OCI-LY7 (cell line): ENCODE measurements around the gene ATP8B4. TPM values are rescaled to one million over a fixed set of nuclear protein-coding genes. Genes with fewer than 3 reads are reported as not detected.

Experiments used
- BruUV-seq: library from RNA; stranded (reverse); fragments of 400-500 nt; replicated peaks from 2 replicates; lab custom pipeline; 2021; lab: Mats Ljungman, UMichigan
- CTCF ChIA-PET: fragments of 300-600 bp; sonication (Branson Sonifier 250); formaldehyde crosslinking; loops from one replicate; lab custom pipeline; 2022; ENCODE audit warnings: antibody characterized with exemption; ENCODE audit not compliant: unreplicated experiment; lab: Charles Lee
- POLR2A ChIA-PET: fragments of 300-600 bp; sonication (Branson Sonifier 250); formaldehyde crosslinking; loops from one replicate; lab custom pipeline; 2022; ENCODE audit warnings: antibody characterized with exemption; lab: Charles Lee
- DNase-seq: peaks from one replicate; pipeline ENCODE4 v3.0.0-alpha.2; 2015; ENCODE audit warnings: low spot score
- H2AFZ ChIP-seq: fragments of 200-600 bp; sonication (generic), shearing (Covaris generic); 2 replicates; pipeline ENCODE4 v1.6.1; 2014; ENCODE audit warnings: mild to moderate bottlenecking, antibody characterized with exemption, low read length, moderate library complexity
- H3K27ac ChIP-seq: fragments of 200-600 bp; sonication (generic); 2 replicates; pipeline ENCODE4 v1.5.1; 2014; ENCODE audit warnings: mixed run types, low read depth, mild to moderate bottlenecking, moderate library complexity, low read length, inconsistent platforms; ENCODE audit not compliant: poor library complexity, severe bottlenecking
- H3K36me3 ChIP-seq: fragments of 200-600 bp; sonication (generic); 2 replicates; pipeline ENCODE4 v1.6.1; 2014; ENCODE audit warnings: mild to moderate bottlenecking, antibody characterized with exemption, low read length, moderate library complexity, mixed read lengths; ENCODE audit not compliant: insufficient read depth
- H3K4me1 ChIP-seq: fragments of 200-600 bp; sonication (generic); 2 replicates; pipeline ENCODE4 v1.5.1; 2014; ENCODE audit warnings: mild to moderate bottlenecking, low read length; ENCODE audit not compliant: insufficient read depth, poor library complexity, severe bottlenecking
- H3K4me2 ChIP-seq: fragments of 200-600 bp; sonication (generic); 2 replicates; pipeline ENCODE4 v1.6.1; 2014; ENCODE audit warnings: mild to moderate bottlenecking, low read length
- H3K4me3 ChIP-seq: fragments of 200-600 bp; sonication (generic); 2 replicates; pipeline ENCODE4 v1.5.1; 2014; ENCODE audit warnings: mild to moderate bottlenecking, low read depth, low read length; ENCODE audit not compliant: poor library complexity, severe bottlenecking
- H3K79me2 ChIP-seq: fragments of 200-600 bp; sonication (generic); 2 replicates; pipeline ENCODE4 v1.6.1; 2016; ENCODE audit warnings: low read depth, mild to moderate bottlenecking, low read length, moderate library complexity, mixed read lengths; ENCODE audit not compliant: insufficient read depth
- H3K9me2 ChIP-seq: fragments of 200-600 bp; sonication (generic); 2 replicates; pipeline ENCODE4 v1.6.1; 2016; ENCODE audit warnings: mild to moderate bottlenecking, low read length, mixed read lengths; ENCODE audit not compliant: insufficient read depth
- H3K9me3 ChIP-seq: fragments of 200-600 bp; sonication (generic); 2 replicates; pipeline ENCODE4 v1.6.1; 2014; ENCODE audit warnings: mild to moderate bottlenecking, mixed run types, low read length, mixed read lengths
- H4K20me1 ChIP-seq: fragments of 200-600 bp; sonication (generic); 2 replicates; pipeline ENCODE4 v1.6.1; 2014; ENCODE audit warnings: mild to moderate bottlenecking, antibody characterized with exemption, low read length, moderate library complexity, mixed read lengths; ENCODE audit not compliant: insufficient read depth
- EZH2phosphoT487 ChIP-seq: fragments of 200-600 bp; sonication (generic); IDR thresholded peaks from 2 replicates; pipeline ENCODE4 v1.6.1; 2018; ENCODE audit warnings: low read depth, borderline replicate concordance, mild to moderate bottlenecking, mixed run types, antibody characterized with exemption, low read length, moderate library complexity, mixed read lengths
- intact Hi-C: fragments of 100-400 bp; cut with micrococcal nuclease; formaldehyde crosslinking; loops from one replicate; pipeline ENCODE4 v1.10.0; 2022; ENCODE audit not compliant: unreplicated experiment
- total RNA-seq, 2 experiments: library from RNA; depleted of rRNA in 1 of 2; stranded (reverse); fragments of >200 nt in 1 of 2; shearing (Covaris generic) in 1 of 2; gene quantifications; 2 replicates each; pipeline ENCODE4 v1.2.3, GENCODE V29; 2014 to 2022
- TF ChIP-seq, protein P1 (sequence below): fragments of 200-600 bp; sonication (generic); conservative IDR thresholded peaks from 2 replicates; pipeline ENCODE4 v1.5.1; 2014; ENCODE audit warnings: mild to moderate bottlenecking, antibody characterized with exemption, low read length, moderate library complexity, mixed read lengths

The ATP8B4 gene
- total RNA-seq, 2 experiments from 2014 or later = not detected

DNA sequence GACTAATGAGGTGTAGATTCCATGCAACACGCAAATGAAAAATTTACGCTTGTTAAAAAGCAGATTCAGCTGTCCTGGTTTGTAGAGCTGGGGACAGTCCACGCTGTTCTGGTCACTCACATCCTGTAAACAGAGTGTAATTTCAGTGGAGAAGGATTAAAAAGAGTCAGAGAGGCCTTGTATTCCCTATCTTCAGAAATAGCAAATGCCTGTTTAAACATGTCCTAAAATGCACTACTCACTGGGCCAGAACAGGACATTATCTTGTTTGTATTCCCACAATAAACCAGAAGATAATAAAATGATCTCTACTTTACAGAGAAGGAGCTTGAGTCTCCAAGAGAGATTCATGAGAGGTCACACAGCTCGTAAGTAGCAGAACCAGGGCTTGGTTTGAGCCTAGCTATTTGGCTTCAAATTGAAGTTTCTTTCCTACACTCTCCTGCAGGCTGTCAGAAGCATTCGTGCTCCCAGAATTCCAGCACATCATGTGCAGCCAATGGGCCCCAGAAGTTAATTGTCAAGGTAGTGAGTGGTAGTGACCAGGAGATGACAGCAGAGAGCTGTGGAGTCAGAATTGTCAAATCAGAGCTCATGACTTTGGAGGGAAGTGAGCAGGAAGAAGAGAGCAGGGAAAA lies 242.5 kb downstream of the ATP8B4 start:
- no peak overlapping the region for H3K27ac ChIP-seq
- intact Hi-C loops = no loop called here

DNA sequence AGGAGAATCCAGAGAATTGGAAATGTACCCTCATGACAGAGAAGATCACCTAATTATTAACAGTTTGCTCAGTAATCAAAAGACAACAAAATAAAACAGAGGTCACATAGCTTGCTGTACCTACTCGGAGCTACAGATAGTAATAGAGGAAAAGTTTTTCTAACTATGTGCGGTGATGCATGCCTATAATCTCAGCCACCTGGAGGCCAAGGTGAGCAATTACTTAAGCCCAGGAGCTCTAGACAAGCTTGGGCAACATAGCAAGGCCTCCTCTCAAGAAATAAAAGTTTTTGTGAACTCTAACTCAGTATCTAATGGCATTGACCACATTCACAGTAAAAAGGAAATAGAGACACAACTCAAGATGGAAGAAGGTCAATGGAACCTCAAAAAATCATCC lies 243.6 kb downstream of the ATP8B4 start:
- no peaks in the 10 kb centered on the region for H3K79me2 ChIP-seq
- CTCF ChIA-PET = no interaction called here
- no peaks in the 10 kb centered on the region for H3K9me2 ChIP-seq
- H4K20me1 ChIP-seq = no peaks in the 10 kb centered on the region
- POLR2A ChIA-PET = interaction anchor here (0.5 to 1.1 kb wide), 2 partner anchors 22 to 112 kb away, joined by 3 read pairs; no protein-coding TSS in a partner anchor
- H3K27ac ChIP-seq = no peak overlapping the region
- intact Hi-C loops = no loop called here
- no peak overlapping the region for H3K4me3 ChIP-seq
- H2AFZ ChIP-seq = no peak overlapping the region
- H3K9me3 ChIP-seq = no peaks in the 10 kb centered on the region
- no peak overlapping the region for H3K4me2 ChIP-seq
- peak; percentile 20 for DNase-seq
- TF ChIP-seq, protein P1, sequence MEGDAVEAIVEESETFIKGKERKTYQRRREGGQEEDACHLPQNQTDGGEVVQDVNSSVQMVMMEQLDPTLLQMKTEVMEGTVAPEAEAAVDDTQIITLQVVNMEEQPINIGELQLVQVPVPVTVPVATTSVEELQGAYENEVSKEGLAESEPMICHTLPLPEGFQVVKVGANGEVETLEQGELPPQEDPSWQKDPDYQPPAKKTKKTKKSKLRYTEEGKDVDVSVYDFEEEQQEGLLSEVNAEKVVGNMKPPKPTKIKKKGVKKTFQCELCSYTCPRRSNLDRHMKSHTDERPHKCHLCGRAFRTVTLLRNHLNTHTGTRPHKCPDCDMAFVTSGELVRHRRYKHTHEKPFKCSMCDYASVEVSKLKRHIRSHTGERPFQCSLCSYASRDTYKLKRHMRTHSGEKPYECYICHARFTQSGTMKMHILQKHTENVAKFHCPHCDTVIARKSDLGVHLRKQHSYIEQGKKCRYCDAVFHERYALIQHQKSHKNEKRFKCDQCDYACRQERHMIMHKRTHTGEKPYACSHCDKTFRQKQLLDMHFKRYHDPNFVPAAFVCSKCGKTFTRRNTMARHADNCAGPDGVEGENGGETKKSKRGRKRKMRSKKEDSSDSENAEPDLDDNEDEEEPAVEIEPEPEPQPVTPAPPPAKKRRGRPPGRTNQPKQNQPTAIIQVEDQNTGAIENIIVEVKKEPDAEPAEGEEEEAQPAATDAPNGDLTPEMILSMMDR = peak; percentile 60
- TF ChIP-seq EZH2phosphoT487 = no peak
- no peaks in the 10 kb centered on the region for H3K4me1 ChIP-seq
- BruUV-seq = no TSS peak
- H3K36me3 ChIP-seq = no peaks in the 10 kb centered on the region

More for the DNA sequence above, 242.5 kb downstream of the ATP8B4 start:
- CTCF ChIA-PET = no interaction called here
- Histone ChIP-seq H3K9me2 (no peaks in the 10 kb centered on the region), H3K4me2 (no peak overlapping the region), H3K36me3 (no peaks in the 10 kb centered on the region), H3K4me1 (no peaks in the 10 kb centered on the region), H2AFZ (no peak overlapping the region), H3K79me2 (no peaks in the 10 kb centered on the region), H3K4me3 (no peak overlapping the region), H4K20me1 (no peaks in the 10 kb centered on the region), H3K9me3 (no peaks in the 10 kb centered on the region)
- TF ChIP-seq, protein P1 = 0 out of 2 replicates have a peak, but pooled peaks have one; percentile 38
- TF ChIP-seq EZH2phosphoT487 = no peak
- BruUV-seq = no TSS peak
- DNase-seq = no peak
- POLR2A ChIA-PET = interaction anchor here (1.1 kb wide), 1 partner anchor 21 kb away, joined by 3 read pairs; no protein-coding TSS in a partner anchor

DNA sequence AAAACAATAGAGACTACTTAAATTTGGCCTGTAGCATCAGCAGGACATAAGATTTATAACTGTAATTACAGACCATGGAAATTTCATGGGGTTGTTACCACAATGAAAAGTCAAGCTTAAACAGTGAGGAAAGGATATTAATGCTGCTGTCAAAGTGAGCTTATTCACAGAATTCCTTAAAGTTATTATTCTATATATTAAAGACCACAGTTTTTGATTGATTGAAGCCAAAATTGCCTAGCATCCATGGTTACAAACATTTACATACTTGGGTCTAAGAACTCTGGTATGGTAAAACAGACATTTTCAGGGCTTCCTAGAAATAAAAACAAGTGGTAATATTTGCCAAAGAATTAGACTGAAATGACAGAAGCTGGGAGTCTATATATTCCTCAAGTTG lies 248.6 kb downstream of the ATP8B4 start:
- intact Hi-C loops = no loop called here
- DNase-seq = no peak
- CTCF ChIA-PET = no interaction called here
- POLR2A ChIA-PET = no interaction called here
- no peak overlapping the region for H3K4me2 ChIP-seq
- TF ChIP-seq, protein P1 = no peak
- TF ChIP-seq EZH2phosphoT487 = no peak
- H3K79me2 ChIP-seq = no peaks in the 10 kb centered on the region
- no peak overlapping the region for H3K27ac ChIP-seq
- BruUV-seq = no TSS peak
- H3K9me3 ChIP-seq = no peaks in the 10 kb centered on the region
- no peak overlapping the region for H3K4me3 ChIP-seq
- H3K9me2 ChIP-seq = no peaks in the 10 kb centered on the region
- no peaks in the 10 kb centered on the region for H3K4me1 ChIP-seq
- no peaks in the 10 kb centered on the region for H4K20me1 ChIP-seq
- no peaks in the 10 kb centered on the region for H3K36me3 ChIP-seq
- no peak overlapping the region for H2AFZ ChIP-seq
